NT2/D1 (cell line): Measurements from ENCODE around the gene TMA7B.

Experiments used
- SUZ12 ChIP-seq: IDR thresholded peaks from 2 replicates; pipeline ENCODE4 v1.6.1; 2011; ENCODE audit not compliant: insufficient read length, insufficient read depth; ENCODE audit errors: extremely low read depth
- YY1 ChIP-seq: IDR thresholded peaks from 2 replicates; pipeline ENCODE4 v1.6.1; 2011; ENCODE audit not compliant: insufficient read length, insufficient read depth
- ZNF274 ChIP-seq: IDR thresholded peaks from 2 replicates; pipeline ENCODE4 v1.6.1; 2011; ENCODE audit warnings: mild to moderate bottlenecking, low read depth, low read length

GRCh38 chr22:39910876-39911613, 49.2 kb upstream of the TMA7B start:
- TF ChIP-seq YY1 (no peak), ZNF274 (no peak), SUZ12 (no peak)
